ENCODE results near the gene SYNE4.

The SYNE4 gene

DNA sequence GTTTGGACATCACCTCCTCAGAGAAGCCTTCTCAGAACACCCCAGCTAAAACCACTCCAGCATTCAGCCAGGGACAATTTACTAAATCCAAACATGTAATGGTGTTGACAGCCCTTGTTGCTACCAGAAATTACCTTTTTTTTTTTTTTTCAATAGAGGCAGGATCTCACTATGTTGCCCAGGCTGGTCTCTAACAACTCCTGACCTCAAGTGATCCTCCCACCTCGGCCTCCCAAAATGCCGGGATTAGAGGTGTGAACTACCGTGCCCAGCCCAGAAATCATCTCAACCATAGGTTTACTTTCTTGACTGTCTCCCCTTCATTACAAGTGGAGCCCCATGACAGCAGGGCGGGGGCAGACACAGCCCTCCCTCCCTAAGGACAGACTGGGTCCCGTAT is 14.8 kb upstream of the SYNE4 start:
- Histone ChIP-seq H3K4me1 (ENCODE audit: control insufficient read depth, insufficient read depth, low read length) (peaks cover under 1% of the 10 kb centered on the region; the same call in 1 of the 2 replicates), H3K36me3 (ENCODE audit: control insufficient read depth in 2 of 2, insufficient read depth in 1 of 2, low read length in 2 of 2) (peaks cover 66 to 88% of the 10 kb centered on the region in 2 experiments), H3K9me3 (ENCODE audit: control insufficient read depth, insufficient read depth, low read depth, low read length) (no peaks in the 10 kb centered on the region), H3K27ac (ENCODE audit: extremely low read depth, low read depth, low read length) (no peak overlapping the region), H3K4me3 (ENCODE audit: low read depth, low read length) (no peak overlapping the region)
- TF ChIP-seq ZNF138 (tag by site-specific recombination; IDR thresholded peaks at IDR 0.05; ENCODE audit: borderline replicate concordance) (no peak), ZNF121 (tag by site-specific recombination; IDR thresholded peaks at IDR 0.05) (peak; percentile 89)
- CTCF ChIA-PET: no interaction called here
- POLR2A ChIA-PET: interaction anchor here (1.0 to 1.3 kb wide), 2 partner anchors 9 to 14 kb away, joined by 3 to 7 read pairs; partner anchors contain the start of genes ALKBH6 and SYNE4

DNA sequence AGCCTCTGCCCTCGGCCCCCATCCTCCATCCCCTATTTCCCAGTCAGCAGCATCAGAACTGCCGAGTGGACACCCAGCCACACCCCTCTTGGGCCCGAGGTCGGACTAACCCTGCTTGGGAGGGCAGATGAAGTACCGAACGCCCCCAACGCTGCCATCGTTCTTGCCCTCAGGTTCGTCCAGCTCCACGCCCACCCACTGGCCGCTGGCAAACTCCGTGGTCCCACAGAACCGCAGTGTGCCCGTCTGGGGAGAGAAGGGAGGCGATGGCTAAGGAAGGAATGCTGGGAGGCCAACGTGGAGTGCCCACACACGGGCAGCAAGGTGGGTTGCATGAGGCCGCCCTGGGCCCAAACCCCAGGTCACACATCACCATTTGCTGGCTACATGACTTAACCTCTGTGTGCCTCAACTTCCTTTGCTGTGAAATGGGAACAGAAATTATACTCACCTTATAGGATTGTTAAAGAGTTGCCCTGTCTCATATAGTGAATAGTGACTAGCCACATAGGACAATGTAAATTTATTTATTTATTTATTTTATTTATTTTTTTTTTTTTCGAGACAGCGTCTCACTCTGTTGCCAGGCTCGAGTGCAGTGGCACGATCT is 10.6 kb upstream of the SYNE4 start:
- no peak overlapping the region for H3K27ac ChIP-seq (ENCODE audit: extremely low read depth, low read depth, low read length)
- H3K9me3 ChIP-seq (ENCODE audit: control insufficient read depth, insufficient read depth, low read depth, low read length): no peaks in the 10 kb centered on the region
- ChIA-PET CTCF (interaction anchor here (0.5 to 1.3 kb wide), 2 partner anchors 10 to 23 kb away, joined by 5 read pairs; no protein-coding TSS in a partner anchor), POLR2A (no interaction called here)
- peak; percentile 44; the same call in 1 of the 2 replicates for TF ChIP-seq GLIS2 (tag by site-specific recombination; IDR thresholded peaks at IDR 0.05)
- TF ChIP-seq, protein P1, sequence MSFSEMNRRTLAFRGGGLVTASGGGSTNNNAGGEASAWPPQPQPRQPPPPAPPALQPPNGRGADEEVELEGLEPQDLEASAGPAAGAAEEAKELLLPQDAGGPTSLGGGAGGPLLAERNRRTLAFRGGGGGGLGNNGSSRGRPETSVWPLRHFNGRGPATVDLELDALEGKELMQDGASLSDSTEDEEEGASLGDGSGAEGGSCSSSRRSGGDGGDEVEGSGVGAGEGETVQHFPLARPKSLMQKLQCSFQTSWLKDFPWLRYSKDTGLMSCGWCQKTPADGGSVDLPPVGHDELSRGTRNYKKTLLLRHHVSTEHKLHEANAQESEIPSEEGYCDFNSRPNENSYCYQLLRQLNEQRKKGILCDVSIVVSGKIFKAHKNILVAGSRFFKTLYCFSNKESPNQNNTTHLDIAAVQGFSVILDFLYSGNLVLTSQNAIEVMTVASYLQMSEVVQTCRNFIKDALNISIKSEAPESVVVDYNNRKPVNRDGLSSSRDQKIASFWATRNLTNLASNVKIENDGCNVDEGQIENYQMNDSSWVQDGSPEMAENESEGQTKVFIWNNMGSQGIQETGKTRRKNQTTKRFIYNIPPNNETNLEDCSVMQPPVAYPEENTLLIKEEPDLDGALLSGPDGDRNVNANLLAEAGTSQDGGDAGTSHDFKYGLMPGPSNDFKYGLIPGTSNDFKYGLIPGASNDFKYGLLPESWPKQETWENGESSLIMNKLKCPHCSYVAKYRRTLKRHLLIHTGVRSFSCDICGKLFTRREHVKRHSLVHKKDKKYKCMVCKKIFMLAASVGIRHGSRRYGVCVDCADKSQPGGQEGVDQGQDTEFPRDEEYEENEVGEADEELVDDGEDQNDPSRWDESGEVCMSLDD (tag by site-specific recombination; IDR thresholded peaks at IDR 0.05): no peak
- TF ChIP-seq ZBTB8A (tag by site-specific recombination; IDR thresholded peaks at IDR 0.05): 0 out of 2 replicates have a peak, but pooled peaks have one; percentile 13
- 0 out of 2 replicates have a peak, but pooled peaks have one; percentile 17 for TF ChIP-seq ZNF394 (tag by site-specific recombination; IDR thresholded peaks at IDR 0.05; ENCODE audit: borderline replicate concordance)
- no peak for TF ChIP-seq ZFHX2 (tag by site-specific recombination; conservative IDR thresholded peaks at IDR 0.05)
- TF ChIP-seq ZNF623 (tag by site-specific recombination; IDR thresholded peaks at IDR 0.05): 0 out of 2 replicates have a peak, but pooled peaks have one; percentile 32
- no peak for TF ChIP-seq ZNF530 (tag by site-specific recombination; IDR thresholded peaks at IDR 0.05; ENCODE audit: low read depth)
- TF ChIP-seq, protein P2, sequence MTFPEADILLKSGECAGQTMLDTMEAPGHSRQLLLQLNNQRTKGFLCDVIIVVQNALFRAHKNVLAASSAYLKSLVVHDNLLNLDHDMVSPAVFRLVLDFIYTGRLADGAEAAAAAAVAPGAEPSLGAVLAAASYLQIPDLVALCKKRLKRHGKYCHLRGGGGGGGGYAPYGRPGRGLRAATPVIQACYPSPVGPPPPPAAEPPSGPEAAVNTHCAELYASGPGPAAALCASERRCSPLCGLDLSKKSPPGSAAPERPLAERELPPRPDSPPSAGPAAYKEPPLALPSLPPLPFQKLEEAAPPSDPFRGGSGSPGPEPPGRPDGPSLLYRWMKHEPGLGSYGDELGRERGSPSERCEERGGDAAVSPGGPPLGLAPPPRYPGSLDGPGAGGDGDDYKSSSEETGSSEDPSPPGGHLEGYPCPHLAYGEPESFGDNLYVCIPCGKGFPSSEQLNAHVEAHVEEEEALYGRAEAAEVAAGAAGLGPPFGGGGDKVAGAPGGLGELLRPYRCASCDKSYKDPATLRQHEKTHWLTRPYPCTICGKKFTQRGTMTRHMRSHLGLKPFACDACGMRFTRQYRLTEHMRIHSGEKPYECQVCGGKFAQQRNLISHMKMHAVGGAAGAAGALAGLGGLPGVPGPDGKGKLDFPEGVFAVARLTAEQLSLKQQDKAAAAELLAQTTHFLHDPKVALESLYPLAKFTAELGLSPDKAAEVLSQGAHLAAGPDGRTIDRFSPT (tag by site-specific recombination; IDR thresholded peaks at IDR 0.05): peak; percentile 78
- TF ChIP-seq ZSCAN16 (tag by site-specific recombination; IDR thresholded peaks at IDR 0.05): peak; percentile 78
- H3K4me3 ChIP-seq (ENCODE audit: low read depth, low read length): no peak overlapping the region
- H3K36me3 ChIP-seq (ENCODE audit: control insufficient read depth in 2 of 2, insufficient read depth in 1 of 2, low read length in 2 of 2): peaks cover 53 to 74% of the 10 kb centered on the region in 2 experiments
- peaks cover 15% of the 10 kb centered on the region for H3K4me1 ChIP-seq (ENCODE audit: control insufficient read depth, insufficient read depth, low read length)

DNA sequence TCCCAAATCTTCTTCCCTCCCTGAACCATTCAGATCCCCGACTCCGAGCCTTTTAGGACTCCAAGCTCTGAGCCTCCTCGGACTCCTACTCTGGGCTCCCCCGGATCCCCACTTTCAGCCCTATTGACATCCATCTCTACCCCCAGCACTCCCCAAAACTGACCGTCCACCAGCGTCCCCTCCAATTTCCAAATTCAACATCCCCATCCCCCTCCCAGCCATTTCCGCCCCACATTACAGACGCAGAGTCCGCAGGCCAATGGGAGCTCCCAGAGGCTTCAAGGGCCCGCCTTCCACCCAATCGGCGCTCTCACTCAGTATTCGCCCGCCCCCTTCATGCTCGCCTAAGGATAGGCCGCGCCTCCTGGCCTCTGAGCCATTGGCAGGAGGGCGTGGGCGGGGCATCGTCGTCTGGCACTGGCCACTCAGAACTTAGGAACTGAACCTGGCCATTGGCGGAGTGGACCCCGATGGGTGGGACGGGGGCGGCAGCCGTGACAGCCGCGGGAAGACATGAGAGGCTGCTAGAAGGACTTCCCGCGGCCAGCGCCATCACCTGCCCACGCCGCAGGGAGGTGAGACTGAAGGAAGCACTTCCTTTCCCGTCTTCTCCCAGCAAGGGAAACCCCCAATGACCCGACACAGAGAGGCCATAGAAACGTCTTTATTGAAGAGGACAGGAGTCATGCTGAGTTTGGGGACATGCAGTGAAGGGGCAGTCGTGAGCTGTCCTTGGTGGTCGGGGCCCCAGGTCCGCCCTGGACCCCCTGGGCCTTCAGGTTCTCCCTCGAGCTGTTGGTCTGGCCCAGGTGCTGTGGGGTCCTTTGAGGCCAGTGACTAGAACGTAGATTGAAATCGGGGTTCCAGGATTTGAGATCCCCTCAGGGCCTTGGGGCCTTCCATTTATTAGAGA is 5.7 kb upstream of the SYNE4 start, which contains the start of gene ALKBH6:
ALKBH6 (minus strand) TSS at position 202 of the 913 bp plus-strand sequence. CDS start 816 bp downstream, outside the sequence.
- CTCF ChIA-PET: interaction anchor here (0.6 to 1.9 kb wide), 16 partner anchors 8 to 504 kb away, joined by 3 to 11 read pairs (median 4); partner anchors contain the start of genes POLR2I, TBCB and THAP8
- Histone ChIP-seq H3K4me1 (ENCODE audit: control insufficient read depth, insufficient read depth, low read length) (peaks cover 22% of the 10 kb centered on the region), H3K36me3 (ENCODE audit: control insufficient read depth in 2 of 2, insufficient read depth in 1 of 2, low read length in 2 of 2) (peaks cover 25 to 42% of the 10 kb centered on the region in 2 experiments; a peak in 2 of 3 replicates), H3K4me3 (ENCODE audit: low read depth, low read length) (peak within 1 kb of the TSS; percentile 61), H3K27ac (ENCODE audit: extremely low read depth, low read depth, low read length) (peak within 1 kb of the TSS; percentile 75), H3K9me3 (ENCODE audit: control insufficient read depth, insufficient read depth, low read depth, low read length) (no peaks in the 10 kb centered on the region)
- POLR2A ChIA-PET: interaction anchor here (0.6 to 1.5 kb wide), 43 partner anchors 9 to 1027 kb away, joined by 3 to 37 read pairs (median 5); partner anchors contain the start of genes APLP1, COX6B1, HSPB6 and LIN37
- TF ChIP-seq, protein P3, sequence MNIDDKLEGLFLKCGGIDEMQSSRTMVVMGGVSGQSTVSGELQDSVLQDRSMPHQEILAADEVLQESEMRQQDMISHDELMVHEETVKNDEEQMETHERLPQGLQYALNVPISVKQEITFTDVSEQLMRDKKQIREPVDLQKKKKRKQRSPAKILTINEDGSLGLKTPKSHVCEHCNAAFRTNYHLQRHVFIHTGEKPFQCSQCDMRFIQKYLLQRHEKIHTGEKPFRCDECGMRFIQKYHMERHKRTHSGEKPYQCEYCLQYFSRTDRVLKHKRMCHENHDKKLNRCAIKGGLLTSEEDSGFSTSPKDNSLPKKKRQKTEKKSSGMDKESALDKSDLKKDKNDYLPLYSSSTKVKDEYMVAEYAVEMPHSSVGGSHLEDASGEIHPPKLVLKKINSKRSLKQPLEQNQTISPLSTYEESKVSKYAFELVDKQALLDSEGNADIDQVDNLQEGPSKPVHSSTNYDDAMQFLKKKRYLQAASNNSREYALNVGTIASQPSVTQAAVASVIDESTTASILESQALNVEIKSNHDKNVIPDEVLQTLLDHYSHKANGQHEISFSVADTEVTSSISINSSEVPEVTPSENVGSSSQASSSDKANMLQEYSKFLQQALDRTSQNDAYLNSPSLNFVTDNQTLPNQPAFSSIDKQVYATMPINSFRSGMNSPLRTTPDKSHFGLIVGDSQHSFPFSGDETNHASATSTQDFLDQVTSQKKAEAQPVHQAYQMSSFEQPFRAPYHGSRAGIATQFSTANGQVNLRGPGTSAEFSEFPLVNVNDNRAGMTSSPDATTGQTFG (tag by site-specific recombination; IDR thresholded peaks at IDR 0.05; ENCODE audit: borderline replicate concordance): no peak
- TF ChIP-seq, protein P4, sequence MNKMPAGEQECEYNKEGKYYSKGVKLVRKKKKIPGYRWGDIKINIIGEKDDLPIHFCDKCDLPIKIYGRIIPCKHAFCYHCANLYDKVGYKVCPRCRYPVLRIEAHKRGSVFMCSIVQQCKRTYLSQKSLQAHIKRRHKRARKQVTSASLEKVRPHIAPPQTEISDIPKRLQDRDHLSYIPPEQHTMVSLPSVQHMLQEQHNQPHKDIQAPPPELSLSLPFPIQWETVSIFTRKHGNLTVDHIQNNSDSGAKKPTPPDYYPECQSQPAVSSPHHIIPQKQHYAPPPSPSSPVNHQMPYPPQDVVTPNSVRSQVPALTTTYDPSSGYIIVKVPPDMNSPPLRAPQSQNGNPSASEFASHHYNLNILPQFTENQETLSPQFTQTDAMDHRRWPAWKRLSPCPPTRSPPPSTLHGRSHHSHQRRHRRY (tag by site-specific recombination; IDR thresholded peaks at IDR 0.05): 0 out of 2 replicates have a peak, but pooled peaks have one; percentile 31
- TF ChIP-seq ZNF501 (tag by site-specific recombination; IDR thresholded peaks at IDR 0.05) (peak; percentile 67), ZNF138 (tag by site-specific recombination; IDR thresholded peaks at IDR 0.05; ENCODE audit: borderline replicate concordance) (no peak), ZFP3 (tag by site-specific recombination; IDR thresholded peaks at IDR 0.05; ENCODE audit: low read depth) (no peak), ZNF555 (tag by site-specific recombination; conservative IDR thresholded peaks at IDR 0.05) (no peak), TRIM28 (IDR thresholded peaks at IDR 0.05; ENCODE audit: borderline replicate concordance, low read length) (no peak), ZNF114 (tag by site-specific recombination; IDR thresholded peaks at IDR 0.05) (no peak), ZNF211 (tag by site-specific recombination; IDR thresholded peaks at IDR 0.05; ENCODE audit: low read depth) (no peak)

All from HEK293 (cell line).